ENCODE measurements around the gene SUSD1.

- TF ChIP-seq POLR2AphosphoS5 (IDR thresholded peaks at IDR 0.05; ENCODE audit: low read depth, low read length) (no peak), POLR2A (IDR thresholded peaks at IDR 0.05; ENCODE audit: low read depth, low read length) (no peak), SPI1 (IDR thresholded peaks at IDR 0.05; ENCODE audit: low read depth, low read length) (no peak), TAF1 (IDR thresholded peaks at IDR 0.05; ENCODE audit: low read depth, low read length) (no peak), PAX5 (IDR thresholded peaks at IDR 0.05; ENCODE audit: insufficient read depth, low read length, severe bottlenecking) (no peak)
These were observed 182.6 kb downstream of the SUSD1 start for GRCh38 chr9:111992523-111992922.
